Measurements from ENCODE around the gene ADAM33. TPM values are rescaled to one million over a fixed set of nuclear protein-coding genes. Genes with fewer than 3 reads are reported as not detected.

Gene ADAM33
- total RNA-seq, 1 donor = 68.6 TPM

DNA sequence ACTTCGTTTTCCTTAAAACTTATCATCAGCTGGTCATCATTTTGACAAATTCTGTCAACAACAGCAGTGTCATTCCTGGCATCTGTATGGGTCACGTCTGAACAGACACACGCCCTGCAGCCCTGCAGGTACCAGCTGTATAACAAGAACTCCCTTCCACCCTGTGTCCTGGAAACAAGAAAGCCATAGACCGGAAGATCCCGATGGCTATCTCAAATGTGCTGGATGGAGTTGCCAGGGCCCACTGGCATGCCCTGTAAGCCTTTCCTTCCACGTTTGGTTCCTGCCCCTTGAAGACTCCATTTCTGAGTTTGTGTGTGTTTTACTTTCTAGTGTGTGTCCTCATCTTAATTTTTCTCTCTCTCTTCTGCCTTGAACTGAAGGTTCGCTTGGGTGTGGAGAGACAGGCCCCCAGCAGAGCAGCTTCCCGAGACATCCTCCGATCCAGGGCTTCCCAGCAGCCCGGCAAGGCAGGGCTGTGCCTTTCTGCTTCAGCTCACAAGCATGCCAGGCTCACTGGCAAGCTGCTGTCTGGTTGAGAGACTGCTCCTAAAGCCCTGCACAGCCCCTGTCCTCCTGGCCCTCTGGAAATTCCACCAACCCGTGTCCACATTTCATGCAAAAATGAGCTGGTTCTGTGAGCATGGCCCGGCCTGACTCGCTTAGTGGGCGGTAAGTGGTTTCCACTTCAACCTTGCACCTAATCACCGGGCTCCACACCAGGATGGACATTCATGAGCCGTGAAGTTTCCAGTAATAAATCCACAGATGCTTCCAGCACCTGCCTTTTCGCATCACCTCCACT is 27.3 kb downstream of the ADAM33 start:
- TF ChIP-seq, protein P1, sequence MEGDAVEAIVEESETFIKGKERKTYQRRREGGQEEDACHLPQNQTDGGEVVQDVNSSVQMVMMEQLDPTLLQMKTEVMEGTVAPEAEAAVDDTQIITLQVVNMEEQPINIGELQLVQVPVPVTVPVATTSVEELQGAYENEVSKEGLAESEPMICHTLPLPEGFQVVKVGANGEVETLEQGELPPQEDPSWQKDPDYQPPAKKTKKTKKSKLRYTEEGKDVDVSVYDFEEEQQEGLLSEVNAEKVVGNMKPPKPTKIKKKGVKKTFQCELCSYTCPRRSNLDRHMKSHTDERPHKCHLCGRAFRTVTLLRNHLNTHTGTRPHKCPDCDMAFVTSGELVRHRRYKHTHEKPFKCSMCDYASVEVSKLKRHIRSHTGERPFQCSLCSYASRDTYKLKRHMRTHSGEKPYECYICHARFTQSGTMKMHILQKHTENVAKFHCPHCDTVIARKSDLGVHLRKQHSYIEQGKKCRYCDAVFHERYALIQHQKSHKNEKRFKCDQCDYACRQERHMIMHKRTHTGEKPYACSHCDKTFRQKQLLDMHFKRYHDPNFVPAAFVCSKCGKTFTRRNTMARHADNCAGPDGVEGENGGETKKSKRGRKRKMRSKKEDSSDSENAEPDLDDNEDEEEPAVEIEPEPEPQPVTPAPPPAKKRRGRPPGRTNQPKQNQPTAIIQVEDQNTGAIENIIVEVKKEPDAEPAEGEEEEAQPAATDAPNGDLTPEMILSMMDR (IDR thresholded peaks at IDR 0.05; ENCODE audit: insufficient read depth, low read length) = no peak
- no peak overlapping the region for H3K4me3 ChIP-seq (ENCODE audit: low read depth, low read length)
- DNase-seq (ENCODE audit: low read depth) = no peak

DNA sequence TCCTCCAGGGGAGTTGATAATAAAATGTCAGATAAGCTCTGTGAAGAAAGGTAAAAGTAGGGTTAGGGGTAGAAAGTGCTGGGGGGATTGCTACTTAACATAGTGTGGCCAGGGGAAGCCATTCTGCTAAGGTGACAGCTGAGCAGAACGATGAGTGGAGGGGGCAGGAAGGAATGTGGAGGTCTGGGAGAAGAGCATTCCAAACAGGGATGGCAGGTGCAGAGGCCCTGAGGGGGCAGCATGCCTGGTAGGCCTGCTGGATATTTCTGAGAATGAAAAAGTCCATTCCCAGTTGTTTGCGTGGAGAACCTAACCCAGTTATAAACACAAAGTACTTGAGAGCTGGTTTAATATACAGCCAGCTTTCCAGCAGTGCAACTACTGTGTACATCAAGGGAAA is 27.9 kb downstream of the ADAM33 start:
- H3K4me3 ChIP-seq (ENCODE audit: low read depth, low read length) = no peak overlapping the region
- TF ChIP-seq, protein P1 (IDR thresholded peaks at IDR 0.05; ENCODE audit: insufficient read depth, low read length) = no peak
- no peak for DNase-seq (ENCODE audit: low read depth)

DNA sequence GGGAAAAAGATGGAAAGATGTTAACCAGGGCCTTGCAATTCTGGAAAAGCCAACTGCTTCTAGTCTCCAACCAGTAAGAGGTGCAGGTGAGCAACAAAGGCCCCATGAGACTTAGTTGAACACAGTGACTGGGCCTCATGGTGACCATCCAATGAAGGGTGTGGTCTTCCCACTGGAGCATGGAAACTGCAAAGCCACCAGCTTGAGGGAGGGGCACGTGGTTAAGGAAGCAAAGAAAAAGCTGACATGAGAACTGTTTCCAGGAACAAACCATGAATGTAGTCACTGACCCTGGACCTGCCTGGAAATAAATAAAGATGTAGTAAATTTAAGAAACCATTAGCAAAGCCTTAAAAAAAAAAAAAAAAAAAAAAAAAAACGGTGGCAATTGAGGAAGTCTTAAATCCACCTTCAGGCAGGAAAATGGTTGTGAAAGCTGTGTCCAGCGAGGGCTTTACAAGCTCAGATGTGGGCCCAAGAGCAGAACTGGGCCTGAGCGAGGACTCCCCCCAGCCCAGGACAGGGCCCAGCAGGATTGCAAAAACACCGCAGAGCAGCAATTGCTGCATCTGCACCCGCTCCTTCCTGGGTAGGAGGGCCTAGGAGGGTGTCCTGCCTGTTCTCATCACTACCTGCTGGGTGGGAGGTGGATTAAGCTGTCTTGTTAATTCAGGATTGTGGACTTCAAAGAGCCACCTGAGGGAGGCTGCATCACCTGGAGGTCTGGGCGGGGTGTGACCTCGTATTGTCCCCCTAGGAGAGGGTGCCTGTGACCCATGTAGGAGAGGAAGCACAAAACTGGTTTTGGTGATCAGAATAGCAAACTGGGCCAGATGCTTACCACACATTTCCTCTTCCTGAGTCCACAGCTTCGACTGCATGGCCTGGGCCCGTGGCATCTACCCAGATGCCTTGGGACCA is 28.9 kb downstream of the ADAM33 start:
- H3K4me3 ChIP-seq (ENCODE audit: low read depth, low read length) = no peak overlapping the region
- DNase-seq (ENCODE audit: low read depth) = no peak
- TF ChIP-seq, protein P1 (IDR thresholded peaks at IDR 0.05; ENCODE audit: insufficient read depth, low read length) = no peak

DNA sequence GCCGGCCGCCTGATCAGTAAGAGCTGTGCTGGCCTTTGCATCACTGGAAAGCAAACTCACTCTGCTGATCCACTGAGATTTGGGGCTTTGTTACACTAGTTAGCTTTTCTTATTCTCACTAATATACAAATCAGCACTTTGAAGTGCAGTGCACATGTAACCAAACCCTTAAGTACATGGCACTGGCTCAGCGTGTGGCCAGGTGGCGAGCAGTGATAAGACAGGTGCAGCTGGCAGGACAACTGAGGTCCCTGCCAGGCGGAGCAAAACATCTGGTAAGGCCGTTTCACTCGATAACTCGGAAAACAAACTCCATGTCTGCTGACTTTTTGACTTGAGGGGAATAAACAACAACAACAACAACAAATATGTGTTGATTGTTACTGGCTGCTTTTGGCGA is 29.6 kb downstream of the ADAM33 start:
- H3K4me3 ChIP-seq (ENCODE audit: low read depth, low read length) = no peak overlapping the region
- no peak for DNase-seq (ENCODE audit: low read depth)
- TF ChIP-seq, protein P1 (IDR thresholded peaks at IDR 0.05; ENCODE audit: insufficient read depth, low read length) = no peak

DNA sequence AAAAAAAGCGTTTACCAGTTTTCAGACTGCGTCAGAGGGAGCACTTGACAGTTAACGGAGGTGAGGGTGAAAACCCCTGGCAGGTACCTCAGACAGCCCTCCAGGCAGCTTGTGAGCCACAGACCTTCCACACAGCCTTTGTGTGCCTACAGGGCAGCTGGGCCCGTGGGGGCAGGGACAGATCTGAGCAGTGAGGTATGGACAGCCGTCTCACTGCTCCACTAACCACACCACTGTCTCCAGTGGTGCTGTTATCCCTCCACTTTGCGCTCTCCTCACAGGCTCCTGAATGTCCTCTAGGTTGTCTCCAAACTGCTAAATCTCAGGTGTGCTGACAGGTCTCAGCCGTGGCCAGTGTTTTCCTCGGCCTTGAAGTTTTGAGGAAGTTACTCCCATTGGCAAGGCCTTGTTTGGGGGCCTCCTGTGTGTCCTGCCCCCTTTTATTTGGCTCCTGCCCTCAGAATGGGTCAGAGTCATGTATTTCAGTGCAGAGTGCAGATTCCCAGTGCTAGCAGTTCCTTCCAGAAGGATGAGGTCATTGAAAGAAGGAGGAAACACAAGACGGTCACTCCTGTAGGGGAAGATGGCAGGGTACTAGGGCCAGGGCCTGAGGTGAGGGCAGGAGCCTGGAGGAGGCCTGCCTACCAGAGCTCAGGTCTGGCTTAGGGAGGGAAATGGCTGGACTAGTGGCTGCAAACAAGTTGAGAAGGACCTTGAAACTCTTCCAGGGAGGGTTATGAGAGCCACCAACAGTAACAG is 30.4 kb downstream of the ADAM33 start:
- DNase-seq (ENCODE audit: low read depth) = no peak
- no peak overlapping the region for H3K4me3 ChIP-seq (ENCODE audit: low read depth, low read length)
- TF ChIP-seq, protein P1 (IDR thresholded peaks at IDR 0.05; ENCODE audit: insufficient read depth, low read length) = no peak

DNA sequence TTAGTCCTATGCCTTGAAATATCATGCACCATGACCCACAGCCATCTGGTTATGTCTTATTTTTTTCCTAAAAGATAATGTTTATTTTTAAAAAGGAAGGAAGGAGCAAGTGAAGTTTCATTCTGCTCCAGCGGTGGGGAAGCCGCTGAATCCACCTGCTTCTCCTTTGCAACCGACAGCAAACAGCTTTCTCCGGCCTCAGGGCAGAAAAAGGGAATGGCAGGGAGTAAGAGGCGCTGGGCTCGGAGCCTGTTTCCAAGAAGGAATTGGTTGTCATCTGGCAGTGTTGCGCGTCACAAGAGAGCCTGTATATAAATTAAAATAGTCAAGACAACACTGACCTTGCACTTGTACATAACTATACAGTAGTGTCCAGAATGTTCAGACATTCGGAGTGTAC is 32.9 kb downstream of the ADAM33 start:
- TF ChIP-seq, protein P1 (IDR thresholded peaks at IDR 0.05; ENCODE audit: insufficient read depth, low read length) = no peak
- H3K4me3 ChIP-seq (ENCODE audit: low read depth, low read length) = no peak overlapping the region
- no peak for DNase-seq (ENCODE audit: low read depth)

All from fibroblast of the aortic adventitia (primary cell).